Measurements from ENCODE around the gene CRNN.
A peak's percentile ranks its signal among the peaks of the same experiment; 100 is the strongest.

CRNN gene

DNA sequence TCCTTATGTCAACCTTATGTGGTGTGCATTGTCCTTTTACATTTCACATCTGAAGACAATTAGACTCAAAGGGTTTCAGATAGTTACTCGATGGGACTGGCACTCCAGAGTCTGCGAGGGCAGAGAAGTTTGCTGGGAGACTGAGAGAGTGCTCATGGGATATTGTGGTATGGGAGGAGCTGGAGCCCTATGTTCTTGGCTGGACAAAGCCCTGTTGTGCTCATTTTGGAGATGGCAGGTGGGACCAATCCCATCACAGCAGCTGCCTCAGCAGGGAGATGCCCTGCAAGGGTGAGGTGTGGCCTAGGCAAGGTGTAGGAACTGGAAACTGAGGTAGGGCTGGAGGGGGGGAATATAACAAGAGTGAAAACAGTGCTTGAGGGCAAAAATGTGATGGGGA lies 43.5 kb upstream of the CRNN start:
- TF ChIP-seq, protein P1, sequence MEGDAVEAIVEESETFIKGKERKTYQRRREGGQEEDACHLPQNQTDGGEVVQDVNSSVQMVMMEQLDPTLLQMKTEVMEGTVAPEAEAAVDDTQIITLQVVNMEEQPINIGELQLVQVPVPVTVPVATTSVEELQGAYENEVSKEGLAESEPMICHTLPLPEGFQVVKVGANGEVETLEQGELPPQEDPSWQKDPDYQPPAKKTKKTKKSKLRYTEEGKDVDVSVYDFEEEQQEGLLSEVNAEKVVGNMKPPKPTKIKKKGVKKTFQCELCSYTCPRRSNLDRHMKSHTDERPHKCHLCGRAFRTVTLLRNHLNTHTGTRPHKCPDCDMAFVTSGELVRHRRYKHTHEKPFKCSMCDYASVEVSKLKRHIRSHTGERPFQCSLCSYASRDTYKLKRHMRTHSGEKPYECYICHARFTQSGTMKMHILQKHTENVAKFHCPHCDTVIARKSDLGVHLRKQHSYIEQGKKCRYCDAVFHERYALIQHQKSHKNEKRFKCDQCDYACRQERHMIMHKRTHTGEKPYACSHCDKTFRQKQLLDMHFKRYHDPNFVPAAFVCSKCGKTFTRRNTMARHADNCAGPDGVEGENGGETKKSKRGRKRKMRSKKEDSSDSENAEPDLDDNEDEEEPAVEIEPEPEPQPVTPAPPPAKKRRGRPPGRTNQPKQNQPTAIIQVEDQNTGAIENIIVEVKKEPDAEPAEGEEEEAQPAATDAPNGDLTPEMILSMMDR (IDR thresholded peaks at IDR 0.05; ENCODE audit: low read length, missing control alignments) = no peak
- DNase-seq (ENCODE audit: low read depth) = no peak

DNA sequence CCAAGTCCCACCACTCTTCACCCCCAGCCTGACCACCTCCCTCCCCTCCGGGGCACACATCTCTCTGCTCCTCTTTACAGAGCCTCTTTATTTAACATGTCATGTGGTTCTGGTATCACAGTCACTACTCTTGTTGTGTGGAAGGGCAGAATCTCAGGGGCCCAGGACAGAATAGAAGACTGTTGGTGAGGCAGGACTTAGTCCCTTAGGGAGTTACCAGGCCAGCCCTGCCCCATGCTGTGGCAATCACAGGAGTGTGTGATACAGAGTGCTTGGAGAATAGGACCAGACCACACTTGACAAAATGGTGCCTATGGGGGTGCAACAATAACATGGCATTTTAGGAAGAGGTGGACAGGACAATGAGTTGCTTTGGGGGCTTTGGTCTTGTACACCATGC lies 43.0 kb upstream of the CRNN start:
- TF ChIP-seq, protein P1 (IDR thresholded peaks at IDR 0.05; ENCODE audit: low read length, missing control alignments) = no peak
- no peak for DNase-seq (ENCODE audit: low read depth)
- no peak overlapping the region for H3K4me3 ChIP-seq (replicated peaks; ENCODE audit: low read depth, low read length)

More for the DNA sequence above, 43.5 kb upstream of the CRNN start:
- no peak overlapping the region for H3K4me3 ChIP-seq (replicated peaks; ENCODE audit: low read depth, low read length)

GRCh38 chr1:152451254-152451653 lies 37.2 kb upstream of the CRNN start:
- no peak overlapping the region for H3K4me3 ChIP-seq (replicated peaks; ENCODE audit: low read depth, low read length)
- DNase-seq (ENCODE audit: low read depth) = no peak
- TF ChIP-seq, protein P1 (IDR thresholded peaks at IDR 0.05; ENCODE audit: low read length, missing control alignments) = peak; percentile 27

GRCh38 chr1:152449661-152450060 lies 35.6 kb upstream of the CRNN start:
- TF ChIP-seq, protein P1 (IDR thresholded peaks at IDR 0.05; ENCODE audit: low read length, missing control alignments) = no peak
- H3K4me3 ChIP-seq (replicated peaks; ENCODE audit: low read depth, low read length) = no peak overlapping the region
- DNase-seq (ENCODE audit: low read depth) = no peak

DNA sequence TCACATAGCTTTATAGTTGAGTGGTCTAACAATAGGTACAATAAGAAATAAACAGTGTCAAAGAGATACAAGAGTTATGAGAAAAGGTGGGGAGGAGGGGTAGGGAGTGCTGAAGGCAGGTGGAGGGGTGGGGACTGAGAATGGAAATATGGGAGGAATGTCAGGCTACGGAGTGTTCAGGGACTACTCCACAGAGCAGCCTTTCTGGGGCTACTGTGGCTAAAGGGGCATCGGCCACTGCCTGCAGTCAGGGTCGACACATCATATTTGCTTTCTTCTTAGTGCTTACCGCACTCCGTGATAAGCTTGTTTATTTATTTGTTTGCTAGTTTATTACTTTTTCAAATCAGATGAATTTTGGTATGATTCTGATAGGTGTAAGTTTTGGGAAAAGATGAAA lies 34.4 kb upstream of the CRNN start:
- DNase-seq (ENCODE audit: low read depth) = no peak
- TF ChIP-seq, protein P1 (IDR thresholded peaks at IDR 0.05; ENCODE audit: low read length, missing control alignments) = no peak
- no peak overlapping the region for H3K4me3 ChIP-seq (replicated peaks; ENCODE audit: low read depth, low read length)

- DNase-seq (ENCODE audit: low read depth) = no peak
- TF ChIP-seq, protein P1 (IDR thresholded peaks at IDR 0.05; ENCODE audit: low read length, missing control alignments) = no peak
- H3K4me3 ChIP-seq (replicated peaks; ENCODE audit: low read depth, low read length) = no peak overlapping the region
Measured at GRCh38 chr1:152448095-152448494, 34.0 kb upstream of the CRNN start.

GRCh38 chr1:152447484-152447883 lies 33.4 kb upstream of the CRNN start:
- DNase-seq (ENCODE audit: low read depth) = no peak
- TF ChIP-seq, protein P1 (IDR thresholded peaks at IDR 0.05; ENCODE audit: low read length, missing control alignments) = no peak

More at GRCh38 chr1:152447484-152447883, 33.4 kb upstream of the CRNN start:
- H3K4me3 ChIP-seq (replicated peaks; ENCODE audit: low read depth, low read length) = no peak overlapping the region

Measured in fibroblast of pulmonary artery (primary cell).